DMS53 (cell line): ENCODE results near the gene TRABD2B.

Experiments
- DNase-seq: peaks from one replicate; lab custom pipeline; 2025; lab: John Stamatoyannopoulos, UW

The TRABD2B gene

DNA sequence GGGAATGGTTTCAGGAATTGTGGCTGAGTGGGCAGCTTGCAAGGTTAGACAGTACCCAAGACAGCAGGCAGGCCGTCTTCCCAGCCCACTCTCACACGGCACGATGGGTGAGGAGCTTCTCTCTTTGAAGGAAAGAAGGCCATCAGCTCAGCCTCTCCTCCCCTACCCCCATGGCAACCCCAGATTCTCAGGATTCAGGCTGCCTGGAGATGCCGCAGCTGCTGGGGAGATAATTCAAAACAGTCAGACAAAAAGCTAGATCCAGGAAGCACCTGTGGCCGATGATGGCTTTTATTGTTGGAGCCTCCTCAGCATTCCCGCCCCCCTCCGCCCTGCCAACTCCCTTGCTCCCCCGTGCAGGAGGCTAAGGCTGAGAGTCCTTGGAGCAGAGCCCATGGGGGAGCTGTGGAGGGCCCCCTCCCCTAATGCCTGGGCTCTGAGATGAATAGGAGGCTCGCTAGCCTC is 220.5 kb downstream of the TRABD2B start:
- DNase-seq, result peak; percentile 34

DNA sequence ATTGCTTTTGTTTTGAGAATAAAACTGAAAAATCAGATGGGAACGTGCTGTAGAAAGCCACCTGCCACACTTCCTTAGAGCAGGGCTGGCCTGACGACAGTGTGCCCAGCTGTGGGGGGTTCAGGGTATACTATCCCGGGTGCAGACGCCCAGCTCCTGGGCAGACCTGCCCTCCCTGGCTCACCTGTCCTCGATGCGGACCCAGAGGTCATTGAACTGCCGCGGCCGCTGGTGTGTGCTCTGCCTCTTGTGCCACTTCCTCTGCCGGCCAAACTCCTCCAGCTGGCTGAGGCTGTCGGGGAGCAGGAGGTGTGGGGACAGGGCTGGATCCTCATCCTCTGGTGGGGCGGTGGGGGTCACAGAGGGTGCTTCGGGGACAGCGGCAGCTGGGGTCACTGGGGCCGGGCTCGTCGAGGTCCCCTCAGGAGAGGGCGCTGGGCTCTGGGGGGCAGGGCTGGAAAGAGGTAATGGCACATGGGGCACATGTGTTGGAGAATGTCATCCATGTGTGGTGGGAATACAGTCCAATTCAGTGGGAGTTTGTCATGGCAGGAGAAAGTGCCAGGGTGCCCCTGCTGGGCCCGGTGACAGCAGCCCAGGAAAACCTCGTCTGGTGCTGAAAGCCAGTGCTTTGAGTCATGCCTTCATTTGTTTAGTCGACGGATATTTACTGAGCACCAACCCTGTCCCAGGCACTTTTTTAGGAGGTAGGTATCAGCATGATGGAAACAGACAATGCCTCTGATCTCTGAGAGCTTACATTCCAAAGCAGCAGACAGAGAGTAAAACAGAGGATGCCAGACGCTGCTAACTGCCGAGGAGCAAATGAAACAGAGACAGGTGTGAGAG is 222.0 kb downstream of the TRABD2B start:
- peak; percentile 68 for DNase-seq

DNA sequence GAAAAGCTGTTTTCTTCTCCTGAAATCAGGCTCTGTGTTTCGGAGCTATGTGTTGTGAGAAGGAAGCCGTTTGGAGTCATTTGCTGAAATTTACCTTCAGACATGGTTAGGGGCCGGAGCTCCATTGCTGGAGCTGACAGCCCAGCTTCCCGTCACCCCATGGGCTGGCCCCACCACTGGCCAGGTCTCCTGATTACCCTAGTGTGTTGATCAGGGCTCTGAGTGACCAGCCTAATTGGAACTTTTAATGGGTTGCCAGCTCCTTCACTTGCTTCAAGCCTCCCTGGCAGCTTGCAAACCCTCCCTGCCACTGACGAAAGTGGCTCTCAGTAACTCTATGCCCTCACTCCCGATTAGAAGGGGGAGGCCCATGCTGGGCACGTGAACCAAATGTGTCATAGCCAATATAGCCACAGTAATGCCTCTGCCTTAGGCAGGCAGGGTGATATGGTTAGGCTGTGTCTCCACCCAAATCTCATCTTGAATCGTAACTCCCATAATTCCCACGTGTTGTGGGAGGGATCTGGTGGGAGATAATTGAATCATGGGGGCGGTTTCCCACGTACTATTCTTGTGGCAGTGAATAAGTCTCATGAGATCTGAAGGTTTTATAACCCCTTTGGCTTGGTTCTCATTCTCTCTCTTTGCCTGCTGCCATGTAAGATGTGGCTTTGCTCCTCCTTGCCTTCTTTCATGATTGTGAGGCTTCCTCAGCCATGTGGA is 224.1 kb downstream of the TRABD2B start:
- no peak for DNase-seq

- no peak for DNase-seq
Measured at GRCh38 chr1:47772281-47772680, 224.9 kb downstream of the TRABD2B start.

DNA sequence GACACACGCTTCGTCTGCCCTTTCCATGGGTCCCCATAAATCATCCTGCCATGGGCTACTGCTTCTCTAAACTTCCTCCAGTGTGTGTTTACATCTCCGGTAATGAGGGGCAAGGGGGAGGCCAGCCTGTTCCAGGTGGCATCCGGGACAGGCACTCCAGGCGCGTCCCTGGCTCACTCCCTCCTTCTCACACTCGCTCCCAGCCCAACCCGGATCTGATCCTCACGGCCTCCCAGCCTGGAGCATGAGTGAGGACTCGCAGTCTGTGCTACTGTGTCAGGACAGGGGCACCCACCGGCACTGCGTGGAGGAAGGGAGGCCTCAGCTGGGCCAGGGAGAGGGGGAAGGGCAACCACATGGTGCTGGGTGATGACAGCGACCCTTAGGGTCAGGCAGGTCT is 225.4 kb downstream of the TRABD2B start:
- DNase-seq, result no peak

DNA sequence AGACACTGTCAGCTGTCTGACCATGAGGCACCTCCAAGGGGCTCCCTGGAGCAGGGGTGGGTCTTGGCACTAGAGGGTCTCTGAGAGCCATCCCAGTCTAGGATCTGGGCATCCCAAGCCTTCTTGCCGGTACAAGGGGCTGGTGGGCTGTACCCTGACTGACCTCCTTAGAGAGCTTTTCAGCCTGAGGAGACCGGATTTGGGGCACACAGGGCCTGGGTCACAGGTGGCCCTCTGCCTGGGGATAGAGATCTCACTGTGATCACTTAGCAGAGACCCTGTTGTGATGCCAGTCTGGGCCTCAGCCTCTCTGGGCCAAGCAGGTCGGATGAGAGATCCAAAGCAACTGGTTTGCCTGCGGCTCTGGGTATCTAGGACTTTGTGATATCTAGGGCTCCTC is 227.2 kb downstream of the TRABD2B start:
- DNase-seq, result no peak

- DNase-seq, result no peak
Measured at GRCh38 chr1:47769295-47769694, 227.9 kb downstream of the TRABD2B start.

- DNase-seq, result no peak
Measured at GRCh38 chr1:47767741-47768100, 229.5 kb downstream of the TRABD2B start.

DNA sequence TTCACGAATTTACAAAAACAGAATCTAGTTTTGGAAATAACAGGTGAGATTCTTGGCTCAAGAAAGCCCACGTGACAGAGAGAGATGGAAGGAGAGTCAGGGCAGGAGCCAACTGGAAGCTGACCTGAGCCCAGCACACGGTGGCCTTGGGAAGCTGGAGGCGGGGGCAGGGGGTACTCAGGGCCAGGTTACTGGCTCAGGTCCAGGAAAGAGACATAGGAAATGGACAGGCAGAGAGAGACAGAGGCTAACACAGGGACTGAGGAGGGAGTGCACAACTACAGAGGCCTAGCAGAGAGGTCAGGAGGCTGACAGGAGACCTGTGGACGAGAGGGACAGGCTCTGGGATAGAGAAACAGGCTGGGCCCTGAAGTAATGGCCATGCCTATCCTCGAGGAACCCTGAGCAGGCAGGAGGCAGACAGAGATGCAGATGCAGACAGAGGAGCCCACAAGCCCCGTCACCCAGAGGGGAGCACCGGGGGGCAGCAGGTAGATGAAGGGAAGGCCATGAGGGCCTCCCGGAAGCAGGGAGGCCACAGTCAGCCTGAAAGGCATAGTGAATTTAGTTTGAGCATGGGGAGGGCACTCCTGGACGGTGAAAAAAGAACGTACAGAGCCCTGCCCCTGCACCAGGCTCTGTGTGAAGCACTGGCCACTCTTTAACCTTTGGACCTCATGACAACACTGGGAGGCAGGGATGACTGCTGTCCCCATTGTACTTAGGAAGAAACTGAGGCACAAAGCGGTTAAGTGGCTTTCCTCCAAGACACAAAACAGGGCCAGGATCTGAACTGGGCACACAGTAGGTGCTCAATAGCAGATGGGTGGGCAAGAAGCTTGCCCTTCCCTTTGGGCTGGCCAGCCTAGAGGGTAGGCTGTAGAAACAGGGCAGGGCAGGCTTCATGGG is 230.1 kb downstream of the TRABD2B start:
- DNase-seq, result no peak

DNA sequence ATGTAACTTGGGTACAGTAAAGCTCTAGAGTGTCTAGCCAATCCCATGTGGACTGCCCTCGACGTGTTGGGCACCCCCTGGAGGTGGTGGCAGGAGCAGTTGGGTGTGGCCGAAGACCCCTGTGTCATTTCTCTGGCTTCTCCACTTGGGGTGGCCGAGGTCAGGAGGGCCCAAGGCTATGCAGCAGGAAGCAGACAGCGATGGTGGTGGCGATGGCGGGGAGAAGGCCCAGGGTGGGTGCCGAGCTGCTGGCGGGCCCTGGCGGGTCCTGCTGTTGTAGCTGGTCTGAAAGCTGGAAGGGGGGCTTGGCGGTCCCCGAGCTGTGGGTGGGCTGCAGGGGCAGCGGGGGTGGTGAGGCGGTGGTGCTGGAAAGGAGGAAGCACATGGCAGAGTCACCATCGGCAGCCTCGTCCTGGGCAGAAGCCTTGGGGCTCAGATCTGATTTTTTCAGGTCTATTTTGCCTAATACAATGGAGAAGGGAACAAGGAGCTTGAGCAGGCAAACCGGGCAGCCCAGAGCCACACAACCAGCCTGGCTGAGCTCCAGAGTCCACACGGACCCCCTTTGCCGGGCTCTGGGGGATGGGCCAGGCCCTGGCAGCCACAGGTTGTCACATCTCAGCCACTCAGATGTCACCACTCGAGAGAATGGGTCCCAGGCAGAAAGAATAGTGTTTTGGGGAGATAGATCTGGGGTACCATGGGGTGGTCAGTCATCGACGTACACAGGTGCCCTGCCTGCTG is 231.3 kb downstream of the TRABD2B start:
- no peak for DNase-seq

DNA sequence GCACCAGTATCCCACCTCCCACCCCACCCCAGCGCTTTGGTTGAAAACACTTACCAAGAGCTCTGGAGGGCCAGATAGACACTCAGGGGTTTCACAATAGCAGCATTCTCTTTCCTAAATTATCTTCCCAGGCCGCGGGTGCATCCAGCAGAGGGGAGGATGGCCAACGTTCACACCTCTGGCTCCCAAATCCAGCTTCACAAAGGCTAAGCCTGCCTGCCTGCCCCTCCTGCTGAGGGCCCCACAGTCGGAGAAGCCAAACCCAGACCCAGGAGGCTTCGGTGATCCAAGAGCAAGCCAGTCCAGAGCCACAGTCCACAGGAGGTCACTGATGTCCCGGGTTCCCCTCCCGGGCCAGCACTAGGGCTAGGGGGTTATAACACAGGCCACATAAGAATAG is 231.9 kb downstream of the TRABD2B start:
- DNase-seq, result no peak

GRCh38 chr1:47764461-47765046 is 232.6 kb downstream of the TRABD2B start:
- DNase-seq, result no peak

DNA sequence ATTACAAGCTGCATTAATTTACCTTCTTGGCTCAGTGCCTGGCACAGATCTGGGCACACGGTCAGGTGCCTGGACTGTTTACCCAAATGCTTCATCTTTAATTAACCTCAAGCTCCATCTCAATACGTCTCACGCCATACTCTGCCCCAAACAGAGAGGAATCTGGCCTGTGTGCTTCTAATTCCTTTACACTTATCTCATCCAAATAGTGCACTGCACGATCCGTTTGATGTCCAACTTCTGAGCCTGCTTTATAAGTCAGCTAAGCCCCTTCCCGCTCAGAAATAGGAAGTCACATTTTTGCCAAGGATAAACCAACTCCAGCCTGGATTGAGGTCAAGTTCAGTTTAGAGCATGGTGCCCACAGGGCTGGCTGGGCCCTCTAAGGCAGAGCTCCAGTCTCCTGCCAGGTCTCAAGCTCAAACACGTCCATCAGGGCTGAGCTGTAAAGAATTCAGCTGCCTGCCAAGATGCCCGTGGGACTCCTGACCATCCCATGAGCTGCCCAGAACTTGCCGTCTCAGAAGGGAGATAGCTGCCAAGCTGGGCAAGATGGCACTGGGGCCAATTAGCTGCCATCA is 233.5 kb downstream of the TRABD2B start:
- no peak for DNase-seq

DNA sequence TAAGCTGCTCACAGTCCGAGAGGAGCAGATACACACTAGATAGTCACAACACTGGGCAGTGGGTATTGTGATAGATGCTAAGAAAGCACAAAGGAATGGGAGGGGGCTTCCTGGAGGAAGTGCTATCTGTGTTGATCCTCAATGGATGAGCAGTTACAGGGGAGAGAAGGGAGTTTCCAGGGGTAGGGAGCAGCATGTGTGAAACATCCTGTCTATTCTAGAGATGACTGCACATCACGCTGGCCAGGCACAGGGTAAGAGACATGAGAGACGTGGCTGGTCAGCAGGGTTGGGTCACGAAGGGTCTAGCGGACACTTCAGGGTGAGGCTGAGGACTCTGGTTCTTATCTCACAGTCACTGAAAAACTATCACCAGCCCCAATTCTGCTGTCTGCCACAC is 235.2 kb downstream of the TRABD2B start:
- no peak for DNase-seq

- DNase-seq, result no peak
Measured at GRCh38 chr1:47761201-47761930, 235.8 kb downstream of the TRABD2B start.

DNA sequence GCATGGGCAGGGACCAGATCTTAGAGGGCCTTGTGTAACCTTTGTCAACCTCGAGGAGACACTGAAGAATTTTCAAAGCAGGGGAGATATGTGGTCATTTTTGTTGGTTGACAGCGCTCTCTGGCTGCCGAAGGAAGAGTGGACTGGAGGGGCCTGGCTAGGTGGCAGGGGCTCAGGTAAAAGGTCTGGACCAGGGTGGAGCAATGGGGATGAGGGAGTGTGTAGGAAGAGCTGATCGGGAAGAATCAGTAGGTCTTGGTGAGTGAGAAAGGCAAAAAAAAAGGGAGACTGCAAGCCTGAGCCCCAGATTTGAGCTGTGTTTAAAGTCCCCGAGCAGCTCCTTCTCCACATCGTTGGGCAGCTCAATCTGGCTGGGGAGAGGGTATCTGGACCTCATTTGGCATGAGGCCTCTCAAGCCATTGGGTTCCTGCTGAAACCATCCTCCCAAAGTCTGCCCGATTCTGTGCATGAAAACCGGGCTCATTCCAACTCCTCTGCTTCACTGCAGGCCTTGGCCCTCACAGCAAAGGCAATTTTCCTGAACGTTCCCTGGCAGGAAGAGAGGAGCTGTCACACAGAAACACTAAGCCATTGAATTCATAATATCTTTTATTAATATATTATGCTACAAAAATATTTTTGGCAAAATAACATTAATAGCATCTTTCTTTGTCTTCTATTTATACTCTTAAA is 237.1 kb downstream of the TRABD2B start:
- no peak for DNase-seq

DNA sequence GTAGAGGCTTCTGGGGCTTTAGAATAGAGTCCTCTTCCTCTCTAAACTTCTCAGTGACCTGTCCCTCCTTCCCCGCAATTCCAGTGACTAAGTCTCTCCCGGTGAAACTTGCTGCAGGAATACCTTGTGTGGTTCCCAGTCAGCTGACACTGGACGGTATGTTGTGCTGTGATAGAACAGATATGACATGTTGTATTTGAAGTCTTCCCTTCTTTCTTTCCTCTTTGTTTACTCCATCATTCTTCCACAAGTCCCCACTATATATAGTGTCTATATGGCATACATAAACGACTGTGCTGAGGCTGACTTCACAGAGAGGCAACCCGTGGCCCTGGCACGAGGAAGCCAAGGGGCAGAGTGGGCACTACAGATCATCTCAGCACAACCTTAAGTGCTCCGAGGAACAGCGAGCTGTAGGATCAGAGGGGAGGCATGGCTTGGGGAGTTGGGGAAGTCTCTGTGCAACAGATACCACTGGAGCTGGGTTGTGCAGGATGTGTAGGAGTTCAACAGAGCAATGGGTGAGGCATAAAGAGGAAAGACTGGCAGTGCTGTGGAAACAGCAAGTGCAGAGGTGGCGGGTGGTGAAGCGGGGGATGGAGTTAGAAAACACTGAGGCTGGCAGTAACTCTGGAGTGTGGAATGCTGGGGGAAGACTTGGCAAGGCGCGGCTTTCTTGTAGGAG is 237.8 kb downstream of the TRABD2B start:
- DNase-seq, result no peak

DNA sequence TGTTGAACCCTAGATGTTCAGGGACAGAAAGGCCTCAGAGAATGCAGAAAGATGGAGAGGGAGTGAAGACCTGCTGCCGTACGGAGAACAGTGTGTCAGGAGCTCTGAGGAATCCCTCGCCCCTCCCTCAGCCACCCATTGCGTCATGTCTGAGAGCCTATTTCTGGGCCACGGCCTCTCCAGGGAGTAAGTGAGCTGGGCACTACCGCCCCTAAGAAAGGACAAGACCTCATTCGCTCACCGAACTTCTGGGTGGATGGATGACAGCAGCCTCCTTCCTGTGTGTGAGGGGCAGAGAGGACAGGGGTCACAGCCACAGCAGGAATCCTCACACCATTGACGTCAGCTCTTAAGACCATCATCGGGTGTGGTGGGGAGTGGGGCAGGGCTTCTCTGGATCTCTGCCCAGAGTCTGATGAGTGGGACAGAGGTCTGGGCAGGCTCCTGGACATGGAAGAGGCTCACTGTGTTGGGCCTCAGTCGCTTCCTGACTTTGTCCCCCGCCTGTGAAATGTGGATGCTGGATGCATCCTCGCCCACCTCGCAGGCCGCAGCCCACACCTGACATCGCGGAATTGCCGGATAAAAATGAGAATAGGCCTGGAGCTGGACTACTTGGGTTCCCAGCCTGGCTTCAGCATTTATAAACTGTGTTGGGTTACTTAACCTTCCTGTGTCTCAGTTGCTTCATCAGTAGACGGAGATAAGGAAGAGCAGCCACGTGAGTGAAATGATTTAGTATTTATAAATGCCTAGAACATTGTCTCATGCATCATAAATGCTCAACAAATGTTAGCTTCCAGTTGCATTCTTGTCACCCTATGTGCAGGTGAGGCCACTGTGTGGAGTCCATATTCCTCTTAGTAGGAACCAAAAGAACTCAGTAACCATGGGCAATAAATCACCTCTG is 238.6 kb downstream of the TRABD2B start:
- no peak for DNase-seq
